Measurements from ENCODE around the gene GPR84. TPM values are rescaled to one million over a fixed set of nuclear protein-coding genes. Genes with fewer than 3 reads are reported as not detected.
A peak's percentile ranks its signal among the peaks of the same experiment; 100 is the strongest.

The GPR84 gene
- total and polyA plus RNA-seq, 9 of the 15 experiments (the other 6 are each of a cell fraction or from before 2014, with no cell fraction given): 0.07 to 0.18 (median 0.11) TPM; not detected in 5

- TF ChIP-seq, protein P1, sequence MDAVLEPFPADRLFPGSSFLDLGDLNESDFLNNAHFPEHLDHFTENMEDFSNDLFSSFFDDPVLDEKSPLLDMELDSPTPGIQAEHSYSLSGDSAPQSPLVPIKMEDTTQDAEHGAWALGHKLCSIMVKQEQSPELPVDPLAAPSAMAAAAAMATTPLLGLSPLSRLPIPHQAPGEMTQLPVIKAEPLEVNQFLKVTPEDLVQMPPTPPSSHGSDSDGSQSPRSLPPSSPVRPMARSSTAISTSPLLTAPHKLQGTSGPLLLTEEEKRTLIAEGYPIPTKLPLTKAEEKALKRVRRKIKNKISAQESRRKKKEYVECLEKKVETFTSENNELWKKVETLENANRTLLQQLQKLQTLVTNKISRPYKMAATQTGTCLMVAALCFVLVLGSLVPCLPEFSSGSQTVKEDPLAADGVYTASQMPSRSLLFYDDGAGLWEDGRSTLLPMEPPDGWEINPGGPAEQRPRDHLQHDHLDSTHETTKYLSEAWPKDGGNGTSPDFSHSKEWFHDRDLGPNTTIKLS (IDR thresholded peaks at IDR 0.05; ENCODE audit: borderline replicate concordance, low read depth): no peak; the same call in 1 of the 2 replicates
- TF ChIP-seq SUPT5H (IDR thresholded peaks at IDR 0.05) (peak; percentile 46), PREB (CRISPR knock-in tag; IDR thresholded peaks at IDR 0.05) (no peak), EP400 (IDR thresholded peaks at IDR 0.05) (peak; percentile 94), ZBTB17 (CRISPR knock-in tag; IDR thresholded peaks at IDR 0.05) (no peak), MAZ (CRISPR knock-in tag; conservative IDR thresholded peaks at IDR 0.05 in 1 of 2, IDR thresholded peaks at IDR 0.05 in 1 of 2) (peak; percentile 99; a peak in 3 of 4 replicates), HOMEZ (CRISPR knock-in tag; IDR thresholded peaks at IDR 0.05) (no peak), EWSR1 (IDR thresholded peaks at IDR 0.05; ENCODE audit: borderline replicate concordance, low read depth, partially characterized antibody) (no peak), LCOR (CRISPR knock-in tag; IDR thresholded peaks at IDR 0.05) (peak; percentile 86), IRF1 (CRISPR knock-in tag; IDR thresholded peaks at IDR 0.05; ENCODE audit: borderline replicate concordance) (no peak), TCF3 (CRISPR knock-in tag; IDR thresholded peaks at IDR 0.05) (peak; percentile 65), RUNX1 (IDR thresholded peaks at IDR 0.05; ENCODE audit: low read depth) (no peak), SPI1 (IDR thresholded peaks at IDR 0.05; ENCODE audit: borderline replicate concordance, low read depth, low read length) (0 out of 2 replicates have a peak, but pooled peaks have one; percentile 9), KLF16 (IDR thresholded peaks at IDR 0.05) (peak; percentile 37; the same call in 1 of the 2 replicates), ARID1B (IDR thresholded peaks at IDR 0.05) (peak; percentile 90), RAD21 (CRISPR knock-in tag; conservative IDR thresholded peaks at IDR 0.05 in 1 of 2, IDR thresholded peaks at IDR 0.05 in 1 of 2) (peak in 1 of 2 experiments; percentile 57; a peak in 3 of 4 replicates), ATF4 (CRISPR knock-in tag; IDR thresholded peaks at IDR 0.05) (no peak), ZNF778 (CRISPR knock-in tag; IDR thresholded peaks at IDR 0.05) (no peak), ZNF668 (CRISPR knock-in tag; IDR thresholded peaks at IDR 0.05) (no peak), IRF2 (CRISPR knock-in tag; IDR thresholded peaks at IDR 0.05) (no peak), SRSF9 (IDR thresholded peaks at IDR 0.05; ENCODE audit: borderline replicate concordance, low read depth, low read length) (no peak), ESRRB (CRISPR knock-in tag; IDR thresholded peaks at IDR 0.05; ENCODE audit: borderline replicate concordance) (no peak)
Measured at GRCh38 chr12:54358945-54359761, 5.1 kb downstream of the GPR84 start (continued).

All from K562 (cell line).